HEK293 (cell line): ENCODE results near the gene GREM1.

ENCODE experiments used
- CTCF ChIA-PET: fragments of 350-600 bp; formaldehyde crosslinking; extraction: SDS; loops from one replicate; lab custom pipeline; 2021; ENCODE audit warnings: antibody characterized with exemption; lab: Yijun Ruan, JAX
- POLR2A ChIA-PET: fragments of 300-600 bp; formaldehyde crosslinking; extraction: SDS; loops from one replicate; lab custom pipeline; 2020; ENCODE audit warnings: antibody characterized with exemption, inconsistent platforms; lab: Yijun Ruan, JAX
- H3K27ac ChIP-seq: fragments of 200-500 bp; sonication (Bioruptor generic); 2 replicates; pipeline ENCODE4 v1.5.1; 2014; ENCODE audit warnings: low read depth, low read length, control low read depth, inconsistent platforms; ENCODE audit errors: extremely low read depth
- H3K36me3 ChIP-seq, 2 experiments: fragments of 200-500 bp in 1 of 2; sonication (Bioruptor generic) in 1 of 2; 1 replicate in 1 of 2; 2 replicates in 1 of 2; pipeline ENCODE4 v1.5.1; 2014 to 2017; ENCODE audit warnings: inconsistent platforms in 2 of 2, low read length in 2 of 2; ENCODE audit not compliant: control insufficient read depth in 2 of 2, insufficient read depth in 1 of 2
- H3K4me1 ChIP-seq: fragments of 200-500 bp; sonication (Bioruptor generic); 2 replicates; pipeline ENCODE4 v1.5.1; 2014; ENCODE audit warnings: mild to moderate bottlenecking, low read length, inconsistent platforms; ENCODE audit not compliant: control insufficient read depth, insufficient read depth
- H3K4me3 ChIP-seq: 2 replicates; pipeline ENCODE4 v1.5.1; 2011; ENCODE audit warnings: low read depth, mild to moderate bottlenecking, control low read depth, low read length, moderate library complexity
- H3K9me3 ChIP-seq: fragments of 200-500 bp; sonication (Bioruptor generic); 2 replicates; pipeline ENCODE4 v1.5.1; 2014; ENCODE audit warnings: low read depth, low read length, inconsistent platforms; ENCODE audit not compliant: control insufficient read depth, insufficient read depth
- HOXD13 ChIP-seq: sonication (generic); formaldehyde crosslinking; IDR thresholded peaks from 2 replicates; pipeline ENCODE4 v1.8.0; 2022; ENCODE audit warnings: missing genetic modification reagents, borderline replicate concordance
- MYNN ChIP-seq: fragments of 450-650 bp; formaldehyde crosslinking; IDR thresholded peaks from 2 replicates; pipeline ENCODE4 v1.5.1; 2016; ENCODE audit warnings: missing biosample characterization, missing genetic modification characterization, borderline replicate concordance
- PRDM10 ChIP-seq: fragments of 450-650 bp; formaldehyde crosslinking; IDR thresholded peaks from 2 replicates; pipeline ENCODE4 v1.5.1; 2016; ENCODE audit warnings: missing biosample characterization, missing genetic modification characterization
- PRDM2 ChIP-seq: fragments of 450-650 bp; formaldehyde crosslinking; IDR thresholded peaks from 2 replicates; pipeline ENCODE4 v1.5.1; 2016; ENCODE audit warnings: missing biosample characterization, missing genetic modification characterization, borderline replicate concordance
- REPIN1 ChIP-seq: fragments of 450-650 bp; formaldehyde crosslinking; IDR thresholded peaks from 2 replicates; pipeline ENCODE4 v1.5.1; 2017; ENCODE audit warnings: missing biosample characterization, missing genetic modification characterization, low read depth
- SP7 ChIP-seq: fragments of 450-650 bp; formaldehyde crosslinking; IDR thresholded peaks from 2 replicates; pipeline ENCODE4 v1.5.1; 2016; ENCODE audit warnings: missing biosample characterization, missing genetic modification characterization
- ZBTB17 ChIP-seq: fragments of 450-650 bp; formaldehyde crosslinking; IDR thresholded peaks from 2 replicates; pipeline ENCODE4 v1.5.1; 2016; ENCODE audit warnings: missing biosample characterization, missing genetic modification characterization
- ZBTB6 ChIP-seq: fragments of 450-650 bp; formaldehyde crosslinking; IDR thresholded peaks from 2 replicates; pipeline ENCODE4 v1.5.1; 2017; ENCODE audit warnings: missing biosample characterization, missing genetic modification characterization
- ZNF133 ChIP-seq: fragments of 450-650 bp; formaldehyde crosslinking; IDR thresholded peaks from 2 replicates; pipeline ENCODE4 v1.5.1; 2016; ENCODE audit warnings: missing biosample characterization, missing genetic modification characterization
- ZNF2 ChIP-seq: fragments of 450-650 bp; formaldehyde crosslinking; IDR thresholded peaks from 2 replicates; pipeline ENCODE4 v1.5.1; 2016; ENCODE audit warnings: missing biosample characterization, missing genetic modification characterization
- ZNF24 ChIP-seq: fragments of 450-650 bp; formaldehyde crosslinking; IDR thresholded peaks from 2 replicates; pipeline ENCODE4 v1.5.1; 2016; ENCODE audit warnings: missing biosample characterization, missing genetic modification characterization
- ZNF248 ChIP-seq: fragments of 450-650 bp; formaldehyde crosslinking; IDR thresholded peaks from 2 replicates; pipeline ENCODE4 v1.5.1; 2017; ENCODE audit warnings: missing biosample characterization, missing genetic modification characterization
- ZNF394 ChIP-seq: fragments of 450-650 bp; formaldehyde crosslinking; IDR thresholded peaks from 2 replicates; pipeline ENCODE4 v1.5.1; 2016; ENCODE audit warnings: missing biosample characterization, missing genetic modification characterization, mild to moderate bottlenecking, moderate library complexity, borderline replicate concordance
- ZNF48 ChIP-seq: fragments of 450-650 bp; formaldehyde crosslinking; IDR thresholded peaks from 2 replicates; pipeline ENCODE4 v1.5.1; 2016; ENCODE audit warnings: missing biosample characterization, missing genetic modification characterization
- ZNF501 ChIP-seq: fragments of 450-650 bp; formaldehyde crosslinking; IDR thresholded peaks from 2 replicates; pipeline ENCODE4 v1.5.1; 2016; ENCODE audit warnings: missing biosample characterization, missing genetic modification characterization
- ZNF529 ChIP-seq: fragments of 450-650 bp; formaldehyde crosslinking; IDR thresholded peaks from 2 replicates; pipeline ENCODE4 v1.5.1; 2017; ENCODE audit warnings: missing genetic modification characterization, missing biosample characterization; ENCODE audit not compliant: insufficient replicate concordance
- ZNF544 ChIP-seq: fragments of 450-650 bp; formaldehyde crosslinking; IDR thresholded peaks from 2 replicates; pipeline ENCODE4 v1.5.0; 2017; ENCODE audit warnings: missing biosample characterization, missing genetic modification characterization
- ZNF560 ChIP-seq: fragments of 450-650 bp; formaldehyde crosslinking; IDR thresholded peaks from 2 replicates; pipeline ENCODE4 v1.5.1; 2017; ENCODE audit warnings: missing biosample characterization, missing genetic modification characterization, borderline replicate concordance
- ZNF645 ChIP-seq: fragments of 450-650 bp; formaldehyde crosslinking; IDR thresholded peaks from 2 replicates; pipeline ENCODE4; 2016; ENCODE audit warnings: missing biosample characterization, missing genetic modification characterization
- ZNF677 ChIP-seq: fragments of 450-650 bp; IDR thresholded peaks from 2 replicates; pipeline ENCODE4 v1.5.0; 2018; ENCODE audit warnings: missing biosample characterization, mild to moderate bottlenecking, missing genetic modification characterization, moderate library complexity
- ZNF776 ChIP-seq: fragments of 450-650 bp; formaldehyde crosslinking; IDR thresholded peaks from 2 replicates; pipeline ENCODE4 v1.5.0; 2017; ENCODE audit warnings: missing biosample characterization, missing genetic modification characterization, borderline replicate concordance
- ZNF791 ChIP-seq: fragments of 450-650 bp; formaldehyde crosslinking; IDR thresholded peaks from 2 replicates; pipeline ENCODE4 v1.5.1; 2016; ENCODE audit warnings: missing biosample characterization, missing genetic modification characterization
- ZNF837 ChIP-seq: fragments of 450-650 bp; formaldehyde crosslinking; IDR thresholded peaks from 2 replicates; pipeline ENCODE4 v1.5.1; 2016; ENCODE audit warnings: missing biosample characterization, missing genetic modification characterization
- ZSCAN18 ChIP-seq: fragments of 450-650 bp; formaldehyde crosslinking; IDR thresholded peaks from 2 replicates; pipeline ENCODE4 v1.5.1; 2016; ENCODE audit warnings: missing biosample characterization, missing genetic modification characterization

The GREM1 gene

GRCh38 chr15:32701863-32702262 is 15.9 kb upstream of the GREM1 start:
- Histone ChIP-seq H3K9me3 (no peaks in the 10 kb centered on the region), H3K4me3 (no peak overlapping the region), H3K4me1 (no peaks in the 10 kb centered on the region), H3K27ac (no peak overlapping the region), H3K36me3 (no peaks in the 10 kb centered on the region)
- ChIA-PET CTCF (no interaction called here), POLR2A (no interaction called here)
- TF ChIP-seq ZNF2 (tag by site-specific recombination) (no peak), ZNF776 (no peak), MYNN (no peak), PRDM10 (tag by site-specific recombination) (no peak), HOXD13 (CRISPR knock-in tag) (no peak), ZNF133 (tag by site-specific recombination) (no peak), ZNF560 (tag by site-specific recombination) (no peak), ZBTB6 (tag by site-specific recombination) (no peak), ZNF248 (tag by site-specific recombination) (no peak), ZNF544 (no peak), ZNF645 (tag by site-specific recombination) (no peak), SP7 (tag by site-specific recombination) (no peak), ZNF677 (no peak), REPIN1 (tag by site-specific recombination) (no peak), ZNF48 (tag by site-specific recombination) (no peak), ZNF791 (tag by site-specific recombination) (no peak), ZNF529 (tag by site-specific recombination) (no peak), ZNF394 (tag by site-specific recombination) (no peak), ZSCAN18 (tag by site-specific recombination) (no peak)

- Histone ChIP-seq H3K4me1 (no peaks in the 10 kb centered on the region), H3K9me3 (no peaks in the 10 kb centered on the region), H3K4me3 (no peak overlapping the region), H3K36me3 (no peaks in the 10 kb centered on the region), H3K27ac (no peak overlapping the region)
- CTCF ChIA-PET: interaction anchor here (1.2 to 1.8 kb wide), 2 partner anchors 39 to 42 kb away, joined by 4 to 6 read pairs; no protein-coding TSS in a partner anchor
- POLR2A ChIA-PET: no interaction called here
- TF ChIP-seq ZNF24 (tag by site-specific recombination): no peak
- no peak for TF ChIP-seq PRDM2
- TF ChIP-seq ZNF837: no peak
- no peak for TF ChIP-seq ZBTB17 (tag by site-specific recombination)
- no peak for TF ChIP-seq ZNF501 (tag by site-specific recombination)
These were observed 13.3 kb upstream of the GREM1 start for GRCh38 chr15:32704395-32704981.
